Superior temporal gyrus (tissue), 1 donor: Measurements from ENCODE around the gene PSMD1.

Source experiments
- DNase-seq: peaks from one replicate; pipeline ENCODE4 v3.0.0-alpha.2; 2016; ENCODE audit errors: extremely low spot score

PSMD1 gene

DNA sequence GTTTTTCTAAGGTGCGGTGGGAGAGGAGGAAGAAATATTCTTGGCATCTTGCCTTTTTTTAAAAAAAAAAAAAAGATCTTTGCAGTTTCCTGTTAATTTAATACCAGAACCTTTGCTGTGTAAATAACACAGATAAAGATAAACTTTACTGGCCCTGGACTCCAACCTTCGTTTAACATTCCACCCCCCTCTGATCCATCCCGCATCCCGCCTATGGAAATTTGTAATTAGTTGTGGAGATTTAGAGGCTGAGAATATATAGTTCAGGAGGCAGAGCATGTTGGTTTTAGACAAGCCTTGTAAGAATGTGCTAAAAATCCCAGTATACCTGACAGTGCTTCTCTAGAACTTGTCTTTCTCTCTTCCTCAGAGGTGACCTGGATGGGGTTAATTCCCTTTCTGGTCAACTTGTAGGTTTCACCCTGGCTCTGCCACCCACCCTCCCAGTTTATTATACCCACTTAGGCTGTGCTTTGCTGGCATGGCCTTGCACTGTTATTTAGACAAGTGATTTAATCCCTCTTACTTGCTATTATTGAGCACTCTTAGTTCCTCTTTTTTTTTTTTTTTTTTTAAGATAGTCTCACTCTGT is 22.3 kb upstream of the PSMD1 start:
- DNase-seq = no peak

DNA sequence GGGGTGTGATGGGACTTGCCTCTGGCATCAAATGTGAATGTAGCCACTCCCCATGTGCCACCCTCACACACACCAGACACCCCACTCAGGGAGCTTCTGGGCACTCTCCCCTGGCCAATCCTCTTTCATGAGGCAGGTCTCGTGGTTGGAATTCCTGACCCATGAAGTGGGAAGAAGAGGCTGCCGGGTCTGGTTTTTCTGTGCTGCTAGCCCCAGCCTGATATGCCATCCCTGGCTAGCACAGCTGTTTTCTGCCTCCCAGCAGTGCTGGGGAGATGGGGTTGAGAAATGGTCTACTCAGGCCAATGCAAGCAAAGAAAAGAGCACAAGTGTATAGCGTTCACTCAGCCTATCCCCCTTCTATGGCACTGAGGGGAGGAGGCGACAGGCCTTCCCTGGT is 20.5 kb upstream of the PSMD1 start:
- DNase-seq = no peak

DNA sequence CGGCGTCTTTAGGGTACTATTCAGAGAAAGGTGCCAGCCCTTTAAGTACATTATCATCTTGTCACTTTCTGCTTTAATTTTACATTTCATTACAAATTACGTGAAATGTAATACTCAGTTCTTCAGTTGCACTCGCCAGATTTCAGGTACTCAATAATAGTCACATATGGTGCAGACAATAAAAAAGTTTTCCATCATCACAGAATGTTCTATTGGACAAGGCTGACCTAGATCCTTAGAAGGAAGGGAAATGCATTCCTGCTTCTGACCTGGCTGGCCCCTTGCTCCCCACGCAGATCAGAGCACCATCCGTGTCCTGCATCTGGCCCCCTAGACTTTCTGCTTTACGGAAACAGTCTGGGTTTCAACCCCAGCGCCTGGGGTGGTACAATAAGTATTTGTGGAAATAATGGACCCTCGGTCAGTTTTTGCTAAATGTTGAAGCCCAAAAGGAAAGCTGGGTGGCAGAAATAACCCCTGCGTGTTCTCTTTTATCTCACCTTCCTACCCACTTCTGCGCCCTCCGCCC is 20.0 kb upstream of the PSMD1 start:
- no peak for DNase-seq

DNA sequence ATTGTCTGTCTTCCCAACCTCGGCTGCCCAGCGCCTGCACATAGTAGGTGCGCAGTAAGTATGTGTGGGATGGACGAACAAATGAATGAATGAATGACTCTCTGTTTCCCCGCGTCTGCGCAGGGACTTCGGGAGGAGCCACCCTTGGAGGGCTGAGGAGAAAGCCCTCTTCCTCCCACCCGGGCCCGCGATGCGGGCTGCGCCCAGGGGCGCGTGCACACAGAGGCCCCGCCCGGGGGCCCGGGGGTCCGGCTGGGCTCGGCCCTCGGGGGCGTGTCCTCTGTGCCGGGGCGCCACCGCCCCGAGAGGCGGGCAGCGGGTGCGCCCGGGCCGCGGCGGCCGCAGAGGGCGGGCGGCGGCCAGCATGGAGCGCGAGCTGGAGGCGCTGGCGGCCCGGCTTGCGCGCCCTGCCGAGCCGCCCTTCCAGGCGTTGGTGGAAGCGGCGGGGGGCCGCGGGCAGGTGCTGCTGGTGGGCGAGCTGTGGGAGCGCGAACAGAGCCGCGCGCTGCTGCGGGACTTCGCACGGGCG is 19.4 kb upstream of the PSMD1 start, which contains the start of gene C2orf72:
TSS of gene C2orf72 (plus strand) at position 322 of the 529 bp plus-strand sequence. CDS start at position 365, 43 bp downstream.
- DNase-seq = no peak

DNA sequence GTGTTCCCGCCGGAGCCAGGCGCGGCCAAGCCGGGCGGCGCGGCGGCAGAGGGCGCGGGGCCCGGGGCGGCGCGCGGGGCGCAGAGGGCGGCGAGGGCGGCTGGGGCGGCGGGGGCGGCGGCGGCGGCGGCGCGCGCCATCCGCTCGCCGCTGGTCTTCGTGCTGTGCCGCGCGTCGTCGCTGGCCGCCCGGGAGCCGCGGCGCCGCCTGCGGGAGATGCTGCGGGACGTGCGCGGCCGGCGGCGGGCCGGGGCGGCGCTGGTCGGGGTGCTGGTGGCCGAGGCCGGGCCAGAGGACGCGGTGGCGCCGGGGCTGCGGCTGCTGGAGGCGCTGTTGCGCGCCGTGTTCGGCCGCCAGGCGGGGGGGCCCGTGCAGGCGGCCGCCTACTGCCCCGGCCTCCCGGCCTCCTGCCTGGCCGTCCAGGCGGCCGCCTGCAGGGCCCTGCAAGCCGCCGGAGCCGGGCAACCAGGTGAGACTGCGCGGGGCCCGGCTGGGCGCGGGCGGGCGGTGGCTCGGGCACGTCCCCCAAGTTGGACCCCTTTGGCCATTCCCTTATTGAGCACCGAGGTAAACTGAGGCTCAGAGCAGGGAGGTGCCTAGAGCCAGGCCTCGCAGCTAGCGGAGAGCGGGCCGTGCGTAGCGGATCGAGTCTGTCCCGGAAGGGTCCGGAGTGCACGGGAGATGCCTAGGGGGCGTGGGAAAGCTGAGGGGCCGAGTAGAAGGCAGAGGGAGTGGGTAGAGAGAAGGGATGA is 18.8 kb upstream of the PSMD1 start:
- peak; percentile 69 for DNase-seq

DNA sequence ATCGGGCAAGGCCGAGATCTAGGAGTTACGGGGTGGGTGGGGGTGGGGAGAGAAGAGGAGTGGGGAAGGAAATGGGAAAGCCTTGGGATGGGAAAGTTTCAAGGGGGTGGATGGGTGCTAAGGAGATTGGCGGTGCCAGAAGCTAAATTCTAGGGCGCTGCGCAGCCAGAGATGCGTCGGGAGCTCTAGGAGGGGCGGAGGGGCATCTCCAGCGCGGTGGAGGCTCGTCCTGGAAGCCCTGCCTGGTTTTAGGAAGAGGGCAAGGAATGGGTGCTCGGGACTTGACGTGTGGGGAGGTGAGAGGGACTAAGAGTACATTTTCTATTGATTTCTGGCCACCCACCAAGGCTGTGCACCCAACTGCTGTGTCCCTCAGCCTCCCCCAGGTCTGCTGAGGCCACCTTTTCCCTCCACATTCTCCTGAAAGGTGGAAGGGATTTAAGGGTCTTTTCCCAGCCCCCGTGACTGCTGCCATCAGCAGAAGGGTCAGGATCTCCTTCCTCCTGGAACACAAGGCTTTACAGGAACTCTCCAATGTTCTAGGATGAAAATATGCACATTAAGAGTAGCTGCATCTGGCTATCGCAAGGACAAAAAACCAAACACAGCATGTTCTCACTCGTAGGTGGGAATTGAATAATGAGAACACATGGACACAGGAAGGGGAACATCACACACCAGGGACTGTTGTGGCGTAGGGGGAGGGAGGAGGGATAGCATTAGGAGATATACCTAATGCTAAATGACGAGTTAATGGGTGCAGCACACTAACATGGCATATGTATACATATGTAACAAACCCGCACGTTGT is 18.0 kb upstream of the PSMD1 start:
- DNase-seq = peak; percentile 42

DNA sequence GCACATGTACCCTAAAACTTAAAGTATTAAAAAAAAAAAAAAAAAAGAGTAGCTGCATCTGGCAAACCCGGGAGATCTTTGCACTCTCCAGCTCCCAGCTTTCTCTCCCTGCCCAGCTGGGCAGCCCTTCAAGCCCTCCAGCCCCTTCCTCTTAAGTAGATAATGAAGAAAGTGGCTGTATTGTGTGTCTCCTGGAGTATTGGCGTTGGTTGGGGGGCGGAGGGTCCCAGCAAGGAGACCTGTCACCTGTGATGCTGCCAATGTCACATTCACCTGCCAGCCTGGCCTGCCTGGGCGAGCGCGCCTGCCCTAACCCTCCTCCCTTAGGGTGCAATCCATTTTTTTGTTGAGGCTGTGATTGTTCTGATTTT is 17.4 kb upstream of the PSMD1 start:
- DNase-seq = no peak

DNA sequence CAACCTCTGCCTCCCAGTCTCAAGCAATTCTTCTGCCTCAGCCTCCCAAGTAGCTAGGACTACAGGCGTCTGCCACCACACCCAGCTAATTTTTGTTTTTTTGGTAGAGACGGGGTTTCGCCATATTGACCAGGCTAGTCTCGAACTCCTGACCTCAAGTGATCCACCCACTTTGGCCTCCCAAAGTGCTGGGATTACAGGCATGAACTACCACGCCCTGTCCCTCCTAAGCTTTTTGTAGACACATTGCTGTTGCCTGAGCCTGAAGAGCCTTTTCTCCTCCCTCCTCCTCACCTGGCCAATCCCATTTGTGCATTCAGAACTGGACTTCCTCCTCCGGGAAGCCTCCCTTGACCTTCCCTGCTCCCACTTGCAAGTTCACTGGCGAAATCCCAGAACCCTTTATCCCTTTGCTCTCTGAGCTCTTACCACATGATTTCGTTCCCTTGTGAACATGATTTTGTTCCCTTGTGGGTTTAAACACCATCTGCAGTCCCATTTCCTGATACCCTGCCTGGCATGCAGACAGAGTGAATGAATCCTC is 16.8 kb upstream of the PSMD1 start:
- DNase-seq = no peak

DNA sequence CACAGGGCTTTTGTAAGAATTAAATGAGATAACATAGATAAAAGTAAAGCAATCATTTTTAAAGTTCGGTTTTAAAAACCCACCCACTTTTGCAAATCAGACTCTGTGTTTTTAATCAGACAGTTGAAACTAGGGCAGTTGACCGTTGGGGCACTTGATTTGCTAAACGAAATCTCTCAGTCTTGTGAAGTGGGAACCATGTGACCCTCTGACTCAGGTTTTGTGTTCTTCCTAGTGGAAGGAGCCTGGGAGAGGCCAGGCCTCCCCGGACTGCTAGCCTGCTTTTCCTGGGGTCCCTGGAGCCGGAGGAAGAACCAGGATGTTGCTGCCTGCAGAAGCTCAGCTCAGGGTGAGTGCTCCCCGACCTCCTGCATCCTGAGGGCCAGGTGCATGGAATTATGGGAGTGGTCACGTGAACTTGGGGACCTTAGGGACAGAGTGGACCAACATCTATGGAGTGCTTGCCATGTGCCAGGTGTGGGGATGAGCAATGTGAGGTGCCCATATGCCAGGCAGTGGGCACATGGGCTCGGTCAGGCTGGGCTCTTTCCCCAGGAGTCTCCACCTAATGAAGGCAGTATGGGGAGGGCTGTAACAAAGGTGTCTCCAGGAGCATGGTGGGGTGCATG is 15.5 kb upstream of the PSMD1 start:
- no peak for DNase-seq

DNA sequence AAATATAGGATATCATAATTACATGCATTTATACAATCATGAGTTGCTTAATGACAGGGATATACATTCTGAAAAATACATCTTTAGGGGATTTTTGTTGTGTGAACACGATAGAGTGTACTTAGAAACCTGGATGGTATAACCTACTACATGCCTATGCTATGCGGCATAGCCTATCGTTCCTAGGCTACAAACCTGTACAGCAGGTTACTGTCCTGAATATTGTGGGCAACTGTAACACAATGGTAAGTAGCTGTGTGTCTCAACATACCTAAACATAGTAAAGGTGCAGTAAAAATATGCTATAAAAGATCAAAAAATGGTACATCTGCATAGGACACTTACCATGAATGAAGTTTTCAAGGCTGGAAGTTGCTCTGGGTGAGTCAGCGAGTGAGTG is 12.9 kb upstream of the PSMD1 start:
- DNase-seq = no peak

DNA sequence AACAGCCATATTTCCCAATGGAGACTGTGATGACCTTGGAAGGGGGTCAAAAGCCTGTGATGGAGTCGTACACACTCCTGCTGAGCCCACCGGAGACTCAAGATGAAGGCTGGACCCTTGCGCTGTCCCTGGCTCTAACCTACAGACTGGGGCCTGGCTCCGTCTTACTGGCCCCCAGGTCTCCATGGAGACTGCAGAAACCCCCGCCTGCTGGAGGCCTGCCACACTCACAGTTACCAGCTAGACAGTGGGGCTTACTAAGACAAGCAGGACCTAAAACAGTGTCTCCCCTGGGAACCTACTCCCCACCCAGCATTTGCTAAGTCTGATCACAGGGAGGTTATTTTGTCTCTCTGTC is 9.8 kb upstream of the PSMD1 start:
- no peak for DNase-seq

DNA sequence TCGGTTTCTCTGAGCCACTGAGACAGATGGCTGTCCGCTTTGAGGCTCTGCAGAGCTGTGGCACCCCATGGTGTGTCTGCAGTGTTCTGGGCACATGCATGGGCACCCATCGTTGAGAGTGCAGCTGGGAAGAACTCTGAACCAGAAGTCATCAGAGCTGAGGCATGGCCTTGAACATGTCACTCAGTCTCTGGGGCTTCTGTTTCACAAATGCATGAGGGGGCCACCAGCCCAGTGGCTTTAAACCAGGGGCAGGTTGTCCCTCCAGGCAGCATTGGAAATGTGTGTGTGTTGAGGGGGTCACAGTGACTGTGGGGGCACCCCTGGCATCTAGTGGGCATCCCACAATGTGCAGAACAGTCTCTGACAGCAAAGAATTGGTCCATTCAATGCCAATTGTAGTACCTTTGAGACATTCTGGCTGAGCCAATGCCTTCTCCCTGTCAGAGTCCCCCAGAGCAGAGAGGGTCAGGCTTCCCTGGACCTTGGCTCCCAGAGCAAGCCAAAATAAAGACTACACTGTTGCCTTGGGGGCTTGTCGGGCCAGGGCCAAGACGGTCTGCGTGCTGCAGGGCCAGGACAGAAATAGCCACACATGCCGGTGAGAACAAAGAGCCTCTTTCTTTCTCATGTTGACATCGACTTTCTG is 9.3 kb upstream of the PSMD1 start:
- DNase-seq = peak; percentile 93

DNA sequence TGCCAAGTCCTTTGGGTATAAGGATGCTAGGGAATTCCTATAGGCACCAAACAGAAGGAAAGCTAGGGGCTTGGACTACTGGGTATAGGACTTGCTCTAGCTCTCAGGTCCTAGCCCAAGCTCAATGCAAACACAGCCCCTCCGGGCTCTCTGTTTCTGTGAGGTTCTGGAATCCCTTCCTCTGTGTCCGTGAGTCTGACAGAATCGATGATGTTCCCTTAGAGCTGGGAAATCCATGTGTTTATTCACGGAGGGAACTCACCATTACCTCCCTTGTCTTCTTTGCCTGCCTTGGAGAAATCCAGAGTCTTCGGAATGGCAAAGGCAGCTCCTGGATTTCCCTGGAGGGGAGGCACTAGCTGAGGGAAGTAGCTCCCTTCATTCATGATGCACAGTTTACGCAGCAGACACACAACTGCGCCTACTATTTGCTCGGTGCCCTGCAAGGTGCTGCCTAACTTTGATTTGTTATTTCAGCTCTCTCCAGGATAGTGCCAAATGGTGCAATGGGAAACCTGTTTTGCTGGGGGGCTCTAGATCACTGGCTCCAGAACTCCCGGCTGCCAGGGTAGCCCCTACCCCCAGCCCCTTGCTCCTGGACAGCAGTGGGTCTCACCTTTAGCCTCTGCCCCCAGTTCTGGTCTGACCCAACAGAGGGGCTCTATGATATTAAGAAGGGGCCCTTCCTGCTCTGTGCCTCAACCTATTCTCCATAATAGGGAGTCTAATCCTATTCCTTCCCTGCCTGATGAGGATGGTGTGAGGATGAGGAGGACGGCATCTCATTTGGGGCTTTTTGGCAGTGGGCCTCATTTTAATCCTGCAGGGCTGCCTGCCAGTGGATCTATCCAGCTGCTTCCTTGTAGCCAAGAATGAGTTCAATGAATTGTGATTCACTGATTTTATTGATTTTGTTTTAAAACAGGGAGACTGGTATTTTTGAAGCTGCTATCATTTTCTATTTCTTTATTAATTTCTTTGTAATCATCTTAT is 8.4 kb upstream of the PSMD1 start:
- DNase-seq = no peak

DNA sequence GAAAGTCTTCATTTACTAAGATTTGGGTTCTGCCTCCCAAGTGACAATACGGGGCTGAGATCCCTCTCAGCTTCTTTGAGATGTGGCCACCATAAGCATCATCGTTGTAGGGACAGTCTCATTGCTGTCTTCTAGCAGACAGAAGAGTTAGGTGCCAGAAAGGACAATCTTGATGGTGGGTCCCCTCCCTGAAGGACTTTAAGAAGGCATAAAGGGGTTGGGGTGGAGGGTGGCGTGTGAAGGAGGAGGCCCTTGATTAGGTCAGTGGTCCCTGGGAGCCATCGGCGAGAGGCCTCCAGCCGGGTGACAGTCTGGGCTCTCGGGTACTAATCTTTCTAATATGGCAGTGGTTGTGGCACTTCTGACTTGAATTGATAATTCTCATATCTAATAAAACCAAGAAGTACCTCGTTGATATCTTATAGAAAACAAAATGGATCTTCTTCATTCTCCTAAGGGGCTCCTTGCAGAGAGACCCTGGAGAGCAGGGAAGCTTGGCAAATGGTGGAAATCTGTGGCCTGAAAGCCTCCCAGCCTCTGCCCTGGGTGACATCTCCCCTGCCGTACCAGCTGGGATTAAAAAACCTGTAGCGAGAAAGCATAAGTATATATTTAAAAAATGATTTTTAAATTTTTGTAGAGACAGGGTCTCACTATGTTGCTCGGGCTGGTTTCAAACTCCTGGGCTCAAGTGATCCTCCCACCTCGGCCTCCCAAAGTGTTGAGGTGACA is 7.2 kb upstream of the PSMD1 start:
- DNase-seq = no peak

DNA sequence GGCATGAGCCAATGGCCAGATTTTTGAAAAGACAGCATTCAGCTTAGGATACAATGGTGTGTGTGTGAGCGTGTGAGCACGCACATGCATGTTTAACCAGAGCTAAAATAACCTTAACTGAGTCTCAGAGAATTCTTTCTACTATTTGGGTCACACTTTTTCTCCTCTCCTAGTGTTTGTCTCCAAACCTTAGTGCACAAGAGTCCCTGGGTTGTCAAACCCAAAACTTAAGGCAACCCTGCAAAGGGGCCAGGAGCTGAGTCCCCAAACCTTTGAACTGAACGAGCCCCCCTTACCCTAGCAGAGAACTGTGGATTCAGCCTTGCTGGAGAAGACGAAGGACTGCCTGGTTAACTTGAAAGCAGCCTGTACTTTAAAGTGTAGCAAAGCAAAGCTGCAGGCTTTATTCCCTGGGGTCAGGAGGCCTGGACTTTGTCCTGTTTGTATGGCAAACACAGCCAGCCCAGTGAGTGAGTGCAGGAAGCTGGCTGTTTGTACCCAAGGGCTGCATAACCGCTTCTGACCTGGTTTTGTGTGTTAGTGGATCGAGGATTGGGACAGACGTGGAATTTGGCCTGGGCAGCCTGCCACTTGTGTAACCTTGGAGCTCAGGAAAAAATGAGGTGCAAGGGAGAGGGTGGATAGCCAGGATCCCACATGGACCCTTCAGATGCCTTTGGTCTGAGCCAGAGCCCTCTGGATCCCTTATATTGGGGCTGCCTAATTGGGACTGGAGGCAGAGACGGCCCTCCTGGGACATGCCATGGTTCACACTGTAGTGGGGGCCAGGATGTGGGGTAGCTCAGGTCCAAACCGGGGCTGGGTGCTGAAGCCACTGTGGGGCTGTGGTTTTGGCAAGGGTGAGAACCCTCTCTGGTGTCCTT is 6.4 kb upstream of the PSMD1 start:
- DNase-seq = peak; percentile 32

DNA sequence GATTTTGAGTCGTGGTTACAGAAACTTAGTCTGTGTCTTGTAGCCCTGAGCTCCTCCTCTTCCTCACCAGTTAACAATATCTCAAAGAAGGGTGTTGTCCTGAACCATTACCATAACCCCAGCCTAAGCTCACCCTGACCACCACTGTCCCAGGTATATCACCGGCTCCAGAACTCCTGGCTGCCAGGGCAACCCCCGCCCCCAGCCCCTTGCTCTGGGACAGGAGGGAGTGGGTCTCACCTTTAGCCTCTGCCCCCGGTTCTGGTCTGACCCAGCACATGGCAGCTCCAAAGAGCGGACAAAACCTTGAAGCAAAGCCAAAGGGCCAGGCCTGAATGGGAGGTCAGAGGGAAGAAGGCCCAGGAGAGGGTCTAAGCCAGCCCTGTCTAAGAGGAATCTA is 5.6 kb upstream of the PSMD1 start:
- no peak for DNase-seq

DNA sequence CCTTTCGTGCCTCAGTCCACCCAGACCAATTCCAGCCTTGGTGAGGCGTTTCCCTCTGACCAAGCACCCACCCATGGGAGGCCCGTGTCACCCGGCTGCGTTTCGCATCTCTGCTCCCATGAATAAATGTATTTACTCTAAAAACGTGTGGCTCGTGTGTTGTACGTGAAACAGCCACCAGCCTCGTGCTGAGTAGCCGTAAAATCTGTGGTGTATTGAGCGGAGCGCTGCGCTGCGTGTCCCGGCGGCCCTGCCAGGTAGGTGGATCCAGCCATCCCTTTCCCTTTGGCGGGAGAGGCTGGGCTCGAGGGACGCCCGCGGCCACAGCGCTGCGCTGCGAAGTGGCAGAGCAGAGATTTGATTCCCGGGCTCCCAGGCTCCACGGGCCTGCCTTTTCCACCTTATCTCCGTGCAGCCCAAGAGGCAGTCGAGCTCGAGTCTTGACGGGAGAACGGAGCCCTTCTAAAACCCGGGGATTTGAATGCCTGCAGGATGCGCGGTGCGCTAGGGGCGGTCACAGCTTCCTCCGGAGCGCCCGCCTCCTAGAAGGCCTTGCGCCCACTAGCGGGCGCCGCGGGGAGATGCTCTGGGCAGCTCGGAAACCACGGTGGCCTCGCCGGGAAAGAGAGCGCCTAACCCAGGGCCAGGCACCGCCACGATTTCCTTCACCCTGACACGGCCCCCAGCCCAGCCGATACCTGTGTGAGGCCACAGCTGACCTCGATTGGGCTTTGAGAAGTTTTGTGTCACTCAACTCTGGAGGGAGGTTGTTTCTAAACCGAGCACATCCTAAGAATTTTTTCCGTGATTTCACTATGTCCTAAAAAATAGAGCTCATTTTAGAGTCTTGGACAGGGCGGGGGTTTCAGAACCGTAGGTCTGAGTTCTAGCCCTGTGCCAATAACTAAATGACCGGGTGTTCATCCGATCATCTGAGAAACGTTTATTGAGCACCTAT is 3.9 kb upstream of the PSMD1 start:
- peak; percentile 91 for DNase-seq
